Measurements from ENCODE around the gene HNRNPK. TPM values are rescaled to one million over a fixed set of nuclear protein-coding genes. Genes with fewer than 3 reads are reported as not detected.

The HNRNPK gene
- total RNA-seq, 1 donor from 2014 or later = 353 TPM

DNA sequence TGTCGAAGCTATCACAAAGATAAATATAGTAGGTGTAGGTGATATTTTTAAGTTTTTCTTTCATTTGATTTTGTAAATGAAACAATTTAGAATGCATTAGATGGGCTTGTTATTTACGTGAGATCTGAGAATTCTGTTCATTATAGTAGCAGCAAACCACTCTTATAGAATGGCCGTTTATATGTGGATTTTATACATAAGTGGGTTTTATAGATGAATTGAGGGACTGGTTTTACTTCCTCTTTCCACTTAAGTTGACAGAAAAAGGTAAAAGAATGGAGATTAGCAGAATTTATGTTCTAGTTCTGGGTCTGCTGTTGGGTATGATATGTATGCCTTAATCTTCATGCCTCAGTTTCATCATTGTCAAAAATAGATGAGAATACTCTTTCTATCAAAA is 6.2 kb upstream of the HNRNPK start:
- TF ChIP-seq, protein P1, sequence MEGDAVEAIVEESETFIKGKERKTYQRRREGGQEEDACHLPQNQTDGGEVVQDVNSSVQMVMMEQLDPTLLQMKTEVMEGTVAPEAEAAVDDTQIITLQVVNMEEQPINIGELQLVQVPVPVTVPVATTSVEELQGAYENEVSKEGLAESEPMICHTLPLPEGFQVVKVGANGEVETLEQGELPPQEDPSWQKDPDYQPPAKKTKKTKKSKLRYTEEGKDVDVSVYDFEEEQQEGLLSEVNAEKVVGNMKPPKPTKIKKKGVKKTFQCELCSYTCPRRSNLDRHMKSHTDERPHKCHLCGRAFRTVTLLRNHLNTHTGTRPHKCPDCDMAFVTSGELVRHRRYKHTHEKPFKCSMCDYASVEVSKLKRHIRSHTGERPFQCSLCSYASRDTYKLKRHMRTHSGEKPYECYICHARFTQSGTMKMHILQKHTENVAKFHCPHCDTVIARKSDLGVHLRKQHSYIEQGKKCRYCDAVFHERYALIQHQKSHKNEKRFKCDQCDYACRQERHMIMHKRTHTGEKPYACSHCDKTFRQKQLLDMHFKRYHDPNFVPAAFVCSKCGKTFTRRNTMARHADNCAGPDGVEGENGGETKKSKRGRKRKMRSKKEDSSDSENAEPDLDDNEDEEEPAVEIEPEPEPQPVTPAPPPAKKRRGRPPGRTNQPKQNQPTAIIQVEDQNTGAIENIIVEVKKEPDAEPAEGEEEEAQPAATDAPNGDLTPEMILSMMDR (IDR thresholded peaks at IDR 0.05) = no peak
- Histone ChIP-seq H3K4me3 (no peak overlapping the region), H3K27me3 (no peaks in the 10 kb centered on the region), H3K9me3 (no peaks in the 10 kb centered on the region), H3K36me3 (no peaks in the 10 kb centered on the region), H3K4me1 (peaks cover 12% of the 10 kb centered on the region), H3K27ac (no peak overlapping the region)
- ATAC-seq (no peak), DNase-seq (no peak)
- intact Hi-C loops (cut with DNase I) = no loop called here

DNA sequence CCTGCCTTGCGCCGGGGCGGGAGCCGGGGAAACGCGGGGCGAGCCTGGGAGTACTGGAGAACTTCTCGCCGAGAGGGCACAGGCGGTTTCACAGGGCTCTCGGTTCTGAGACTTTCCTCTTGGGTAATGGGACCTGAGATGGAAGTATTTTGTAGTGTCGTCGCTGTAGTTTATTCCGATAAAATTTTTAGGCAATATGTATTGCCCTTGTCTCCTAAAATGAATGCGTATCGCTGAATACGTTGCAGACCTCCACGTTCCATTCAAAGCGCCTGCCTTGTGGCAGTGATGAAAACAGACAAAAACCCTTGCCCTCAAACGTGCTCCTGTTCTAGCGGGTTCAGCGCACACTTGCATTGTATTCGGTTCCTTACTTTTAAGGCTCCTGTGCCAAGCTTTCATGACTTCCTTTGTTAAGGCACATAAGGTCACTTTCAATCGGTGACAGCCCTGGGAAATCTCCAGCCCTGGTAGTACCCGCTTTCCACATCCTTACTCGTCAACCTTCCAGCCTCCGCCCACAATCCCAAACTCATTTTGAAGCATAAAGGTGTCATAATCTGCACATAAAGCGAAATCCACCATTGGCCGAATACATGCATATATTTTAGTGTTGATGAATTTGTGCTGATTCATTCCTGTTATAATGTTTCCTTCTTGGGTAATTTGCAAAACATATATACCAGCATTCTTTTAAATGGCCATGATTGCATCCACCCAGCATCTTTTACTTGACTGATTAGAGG is 1.3 kb upstream of the HNRNPK start:
- DNase-seq (no peak), ATAC-seq (no peak)
- Histone ChIP-seq H3K9me3 (no peaks in the 10 kb centered on the region), H3K4me3 (peak overlapping the region; percentile 89), H3K4me1 (peaks cover 30% of the 10 kb centered on the region), H3K36me3 (peaks cover 22% of the 10 kb centered on the region), H3K27me3 (no peaks in the 10 kb centered on the region), H3K27ac (peak overlapping the region; percentile 97)
- intact Hi-C loops (cut with DNase I) = no loop called here
- TF ChIP-seq, protein P1 (IDR thresholded peaks at IDR 0.05) = no peak

DNA sequence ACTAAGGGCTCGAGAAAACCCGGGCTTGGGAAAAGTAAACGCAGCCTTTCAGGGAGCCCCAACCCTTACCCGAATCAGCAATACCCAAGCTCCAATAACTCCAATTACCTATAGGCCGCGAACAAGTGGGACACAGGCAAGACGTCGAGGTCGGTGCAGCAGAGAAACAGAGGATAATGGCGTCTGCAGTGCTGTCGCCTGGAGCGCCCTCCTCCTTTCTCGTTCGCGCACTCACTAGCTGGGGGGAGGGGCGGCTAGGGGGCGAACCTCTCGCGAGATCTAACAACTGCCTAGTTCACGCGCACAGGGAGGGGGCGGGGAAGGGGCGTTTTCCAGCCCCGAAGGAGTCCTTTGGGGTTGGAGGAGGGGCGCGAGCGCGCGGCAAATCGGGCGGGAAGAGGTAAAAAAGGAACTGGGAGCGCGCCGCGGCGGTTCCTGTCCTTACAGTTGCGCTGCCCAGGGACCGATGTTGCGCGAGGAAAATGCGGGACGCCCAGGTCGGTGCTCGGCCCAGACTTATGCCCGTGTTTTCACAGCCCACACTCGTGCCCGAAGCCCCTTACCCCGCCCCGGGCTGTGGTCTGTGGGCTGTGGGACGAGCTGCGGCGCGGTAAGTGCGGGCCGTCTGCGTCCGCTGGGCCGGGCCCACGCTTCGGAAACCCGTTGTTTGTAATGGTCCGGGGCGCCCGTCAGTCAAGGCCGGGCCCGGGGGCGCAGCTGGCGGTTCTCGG is 545 bp upstream of the HNRNPK start, which contains the start of gene RMI1:
Gene RMI1 (plus strand): TSS at position 411 of the 731 bp plus-strand sequence. CDS start 20,182 bp downstream, outside the sequence.
- intact Hi-C loops (cut with DNase I) = no loop called here
- H3K4me3 ChIP-seq = peak within 1 kb of the TSS; percentile 89
- H3K27ac ChIP-seq = peak within 1 kb of the TSS; percentile 97
- H3K27me3 ChIP-seq = no peaks in the 10 kb centered on the region
- TF ChIP-seq, protein P1 (IDR thresholded peaks at IDR 0.05) = no peak
- DNase-seq = peak; percentile 100
- no peaks in the 10 kb centered on the region for H3K9me3 ChIP-seq
- peaks cover 30% of the 10 kb centered on the region for H3K36me3 ChIP-seq
- peak; percentile 93 for ATAC-seq
- H3K4me1 ChIP-seq = peaks cover 32% of the 10 kb centered on the region

DNA sequence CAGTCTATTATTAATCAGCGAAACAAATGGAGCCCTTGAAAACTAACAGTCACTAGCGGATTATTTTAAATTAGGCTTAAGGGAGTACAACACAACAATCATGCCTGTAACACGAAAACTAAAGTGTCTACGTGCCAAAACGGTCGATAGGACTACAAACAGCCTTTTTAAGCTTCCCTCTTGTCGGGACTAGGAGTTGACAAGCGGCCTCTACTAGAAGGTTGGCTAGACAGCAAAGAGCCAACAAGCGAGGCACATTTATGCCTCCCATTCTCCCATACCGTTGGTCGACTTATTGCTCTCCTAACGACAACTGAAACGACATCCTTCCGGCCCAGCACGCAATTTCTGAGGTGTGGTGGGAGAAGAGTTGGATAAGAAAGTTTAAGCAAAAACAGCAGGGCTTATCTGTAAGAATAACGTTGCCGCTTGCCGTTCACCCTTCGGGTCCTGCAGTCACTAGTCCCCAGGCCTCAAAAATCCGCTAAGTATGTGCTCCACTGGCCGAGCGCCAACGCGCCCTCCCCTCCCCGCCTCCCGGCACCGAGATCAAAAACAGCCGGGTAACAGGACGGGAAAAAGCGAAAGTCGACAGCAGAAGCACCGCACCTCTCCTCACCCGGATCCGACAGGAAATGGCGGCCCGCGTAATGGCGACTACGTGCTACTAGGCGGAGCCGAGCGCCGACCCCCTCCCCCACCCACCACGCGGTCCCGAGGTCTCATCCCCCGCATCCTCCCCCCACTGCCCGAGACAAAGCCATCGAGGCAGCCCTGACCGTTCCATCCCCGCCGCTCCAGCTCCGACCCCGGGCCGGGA is 813 bp downstream of the HNRNPK start:
- H3K9me3 ChIP-seq = no peaks in the 10 kb centered on the region
- peaks cover 43% of the 10 kb centered on the region for H3K4me1 ChIP-seq
- peaks cover 43% of the 10 kb centered on the region for H3K36me3 ChIP-seq
- no peaks in the 10 kb centered on the region for H3K27me3 ChIP-seq
- peak overlapping the region; percentile 97 for H3K27ac ChIP-seq
- intact Hi-C loops (cut with DNase I) = no loop called here
- DNase-seq = peak; percentile 93
- TF ChIP-seq, protein P1 (IDR thresholded peaks at IDR 0.05) = no peak
- ATAC-seq = peak; percentile 72
- H3K4me3 ChIP-seq = peak overlapping the region; percentile 89

DNA sequence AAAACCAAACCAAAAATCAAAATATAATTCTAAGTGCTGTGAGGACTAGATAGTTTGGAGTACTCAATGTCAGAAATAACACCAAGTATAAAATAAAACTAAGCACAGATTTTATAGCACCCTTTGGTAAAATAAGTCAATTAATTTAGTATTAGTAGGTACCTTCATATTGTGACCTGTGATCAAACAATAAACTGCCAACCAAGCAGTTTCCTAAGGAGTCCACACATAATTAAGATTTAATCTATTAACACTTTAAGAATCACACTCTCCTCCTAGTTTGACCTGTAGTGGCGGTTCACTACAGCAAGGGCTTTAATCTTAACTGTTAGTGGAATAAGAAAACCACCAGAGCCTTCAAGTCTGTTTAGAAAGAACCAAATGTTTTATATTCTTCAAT is 2.8 kb downstream of the HNRNPK start:
- H3K4me3 ChIP-seq = peak overlapping the region; percentile 89
- DNase-seq (no peak), ATAC-seq (no peak)
- no peaks in the 10 kb centered on the region for H3K9me3 ChIP-seq
- peaks cover 63% of the 10 kb centered on the region for H3K36me3 ChIP-seq
- peaks cover 38% of the 10 kb centered on the region for H3K4me1 ChIP-seq
- intact Hi-C loops (cut with DNase I) = no loop called here
- no peak overlapping the region for H3K27ac ChIP-seq
- H3K27me3 ChIP-seq = no peaks in the 10 kb centered on the region
- TF ChIP-seq, protein P1 (IDR thresholded peaks at IDR 0.05) = no peak

All from upper lobe of right lung (tissue), 1 donor.